HS-27A (cell line): ENCODE measurements around the gene FOXQ1.
A peak's percentile ranks its signal among the peaks of the same experiment; 100 is the strongest.
"Not testable (repeated sequence)": the region's sequence is repeated elsewhere in the genome, so short reads cannot be mapped to it uniquely, and the experiment has no call there.

Source experiments
- DNase-seq: peaks from one replicate; pipeline ENCODE4 v3.0.0-alpha.2; 2012; ENCODE audit warnings: low read depth, missing footprints

FOXQ1 gene

DNA sequence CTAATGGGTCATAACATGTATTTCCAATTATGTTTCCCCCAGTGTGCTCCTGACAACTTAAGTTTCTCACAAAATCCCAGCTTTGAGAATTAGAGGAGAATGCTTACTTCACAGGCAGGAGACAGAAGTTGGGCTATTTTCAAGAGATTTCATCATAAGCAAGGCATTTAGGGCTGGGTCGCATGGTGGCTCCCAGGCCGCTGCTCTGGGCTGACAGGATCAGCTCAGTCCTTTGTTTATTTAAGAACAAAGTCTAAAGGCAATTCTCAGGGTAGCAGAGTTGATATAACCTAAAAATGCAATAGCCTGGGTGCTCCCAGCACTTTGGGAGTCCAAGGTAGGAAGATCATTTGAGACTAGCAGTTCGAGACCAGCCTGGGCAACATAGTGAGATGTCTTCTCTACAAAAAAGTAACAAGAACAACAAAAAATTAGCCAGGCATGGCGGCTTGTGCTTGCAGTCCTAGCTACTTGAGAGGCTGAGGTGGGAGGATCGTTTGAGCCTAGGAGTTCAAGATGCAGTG is 10.9 kb downstream of the FOXQ1 start:
- no peak for DNase-seq

DNA sequence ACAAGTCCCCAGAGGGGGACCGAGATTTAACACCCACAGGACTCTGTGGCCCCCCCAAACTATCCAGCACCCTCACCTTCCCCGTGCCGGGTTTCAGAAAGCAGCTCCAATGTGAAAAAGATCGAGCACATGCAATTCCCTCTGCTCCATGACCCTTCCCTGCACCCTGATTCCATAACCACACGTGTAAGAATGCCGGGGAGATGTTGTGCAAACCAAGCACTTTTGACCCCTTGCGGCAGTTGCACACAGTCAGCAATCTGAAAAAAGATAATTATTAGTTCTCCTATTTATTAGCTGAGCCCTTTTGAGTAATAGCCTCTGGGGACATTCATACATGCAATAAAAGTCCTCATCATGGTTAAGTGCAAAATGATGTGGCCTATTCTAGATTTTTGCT is 13.0 kb downstream of the FOXQ1 start:
- DNase-seq: no peak

DNA sequence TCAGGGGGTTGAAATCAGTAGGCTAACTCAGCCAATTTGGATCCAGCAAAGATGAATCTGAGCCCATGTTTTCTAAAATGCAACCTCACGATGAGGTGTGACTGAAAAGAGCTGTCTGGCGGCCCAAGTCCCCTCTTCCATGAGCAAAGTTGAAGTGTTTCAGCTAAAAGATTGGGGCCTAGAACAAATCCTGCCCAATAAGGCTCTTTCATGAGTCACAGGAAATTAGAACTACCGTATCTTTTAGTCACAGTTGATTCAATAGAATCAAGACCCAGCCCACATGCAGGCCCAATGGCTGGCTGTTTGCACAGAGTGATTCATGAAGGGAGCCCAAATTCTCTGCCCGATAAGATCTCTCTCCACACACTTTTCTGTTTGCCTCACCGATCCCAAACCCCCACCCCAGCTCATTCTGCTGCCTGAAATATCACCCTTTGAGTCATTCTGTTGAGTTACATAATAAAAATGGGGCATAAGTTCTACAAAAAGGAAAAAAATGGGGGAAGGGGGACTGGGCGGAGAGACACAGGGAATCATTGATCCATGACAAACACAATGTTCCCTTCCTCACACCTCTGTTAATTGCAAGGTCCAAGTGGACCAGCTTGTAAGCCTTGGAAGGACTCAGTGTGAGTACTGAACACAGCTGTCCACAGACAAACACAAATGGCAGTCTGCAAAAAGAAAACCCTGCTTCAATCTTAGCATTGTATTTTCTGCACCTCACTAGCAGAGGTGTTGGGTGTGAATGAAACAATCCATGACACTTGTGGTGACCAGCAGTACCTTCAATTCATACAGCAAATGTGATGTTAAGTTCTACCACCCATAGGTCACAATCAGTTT is 13.8 kb downstream of the FOXQ1 start:
- DNase-seq: peak; percentile 79

DNA sequence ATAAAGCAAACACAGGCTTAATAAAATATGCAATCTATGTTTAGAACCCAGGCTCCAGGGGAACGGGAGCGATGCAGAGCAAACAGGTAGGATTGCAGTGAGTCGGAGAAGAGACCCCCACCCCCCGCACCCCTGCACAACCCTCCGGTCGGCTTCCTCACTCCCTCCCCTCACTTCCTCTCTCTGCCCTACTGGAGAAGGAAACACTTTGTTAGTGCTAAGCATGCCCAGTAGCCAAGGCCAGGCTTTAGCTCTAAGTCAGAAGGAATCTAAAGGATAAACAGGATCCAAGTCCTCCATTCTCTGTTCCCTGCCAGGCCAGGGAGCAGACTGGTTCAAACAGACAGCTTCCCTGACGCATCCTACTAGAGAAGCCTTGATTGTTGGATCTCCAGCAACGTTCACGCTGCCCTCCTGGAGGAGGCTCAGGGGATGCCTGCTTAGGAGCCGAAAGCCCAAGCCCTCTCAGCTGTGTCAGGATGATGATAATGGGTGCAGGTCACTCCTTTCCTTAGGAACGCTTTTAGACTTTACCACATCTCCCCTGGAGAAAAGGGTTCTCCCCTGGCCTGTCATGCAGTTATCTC is 14.7 kb downstream of the FOXQ1 start:
- no peak for DNase-seq

DNA sequence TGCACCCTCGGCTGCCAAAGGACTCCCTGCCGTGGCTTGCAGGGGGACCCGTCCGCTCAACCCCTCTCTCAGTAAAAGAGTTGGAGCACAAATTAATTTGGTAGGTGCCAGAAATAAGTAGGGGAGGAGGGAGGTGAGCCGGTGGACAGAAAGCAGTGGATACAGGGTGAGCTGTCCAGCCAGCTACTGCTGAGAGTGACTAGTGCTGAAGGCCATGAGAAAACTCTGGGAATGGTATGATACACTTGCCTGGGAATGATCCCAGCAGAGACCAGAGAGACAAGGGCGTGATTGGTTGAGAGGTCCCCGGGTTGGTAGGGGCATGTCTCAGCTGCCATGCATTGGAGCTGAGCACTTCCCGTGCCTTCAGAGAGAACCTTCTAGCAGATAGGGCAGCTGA is 15.7 kb downstream of the FOXQ1 start:
- DNase-seq: no peak

DNA sequence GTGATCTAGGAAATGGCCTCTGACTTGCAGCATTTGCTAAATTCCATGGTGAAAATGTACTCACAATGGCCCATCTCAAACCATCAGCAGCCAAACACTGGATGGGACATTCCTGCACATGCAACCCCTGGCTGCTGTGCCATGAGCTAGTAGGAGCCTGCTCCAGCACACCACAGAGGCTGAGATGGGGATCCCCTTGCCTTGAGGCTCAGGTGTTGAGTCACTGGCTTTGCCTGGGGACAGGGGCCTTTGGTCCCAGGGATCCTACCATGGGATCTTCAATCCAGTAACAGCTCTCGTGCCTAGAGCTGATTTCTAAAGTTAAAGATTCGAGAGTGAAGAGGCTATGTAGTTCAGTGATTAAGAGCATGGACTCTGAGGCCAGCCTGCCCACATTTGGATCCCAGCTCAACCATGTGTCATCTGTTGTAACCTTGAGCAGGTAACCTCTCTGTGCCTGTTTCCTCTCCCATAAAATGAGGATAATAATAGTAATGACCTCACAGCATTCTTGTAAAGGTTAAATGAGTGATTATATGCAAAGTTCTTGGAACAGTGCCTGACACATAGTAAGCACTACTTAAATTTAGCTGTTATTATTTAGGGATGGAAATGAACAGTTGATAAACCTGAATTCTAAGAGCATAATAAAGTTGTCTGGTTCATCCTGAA is 16.4 kb downstream of the FOXQ1 start:
- no peak for DNase-seq

DNA sequence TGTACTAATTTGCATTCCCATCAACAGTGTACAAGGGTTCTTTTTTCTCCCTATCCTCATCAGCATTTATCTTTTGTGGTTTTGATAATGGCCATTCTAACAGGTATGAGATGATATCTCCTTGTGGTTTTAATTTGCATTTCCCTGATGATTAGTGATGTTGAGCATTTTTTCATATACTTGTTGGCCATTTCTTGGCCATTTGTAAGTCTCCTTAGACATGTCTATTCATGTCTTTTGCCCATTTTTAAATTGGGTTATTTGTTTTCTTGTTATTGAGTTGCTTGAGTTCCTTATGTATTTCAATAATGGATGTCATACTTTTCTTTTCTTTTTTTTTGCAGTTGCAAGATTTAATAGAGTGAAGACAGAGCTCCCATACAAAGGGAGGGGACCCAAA is 17.8 kb downstream of the FOXQ1 start:
- no peak for DNase-seq

DNA sequence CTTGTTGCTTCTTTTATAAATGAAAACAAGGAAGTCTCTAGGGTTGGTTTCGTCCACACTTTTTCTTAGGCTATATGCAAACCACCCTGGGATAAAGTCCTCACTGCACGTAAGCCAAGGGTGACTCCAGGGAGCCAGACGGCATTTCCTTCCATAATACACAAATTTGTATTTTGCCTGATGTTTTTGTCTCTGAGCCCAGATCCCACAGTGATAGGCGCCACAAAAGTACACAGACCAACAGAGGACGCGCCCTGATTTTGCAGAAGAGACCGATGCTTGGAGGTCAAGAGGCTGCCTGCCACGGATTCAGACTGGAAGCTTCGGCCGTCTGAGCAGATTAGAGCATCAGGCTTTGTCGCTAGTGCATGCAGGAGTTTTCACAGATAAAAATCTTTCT is 22.8 kb downstream of the FOXQ1 start:
- DNase-seq: no peak

DNA sequence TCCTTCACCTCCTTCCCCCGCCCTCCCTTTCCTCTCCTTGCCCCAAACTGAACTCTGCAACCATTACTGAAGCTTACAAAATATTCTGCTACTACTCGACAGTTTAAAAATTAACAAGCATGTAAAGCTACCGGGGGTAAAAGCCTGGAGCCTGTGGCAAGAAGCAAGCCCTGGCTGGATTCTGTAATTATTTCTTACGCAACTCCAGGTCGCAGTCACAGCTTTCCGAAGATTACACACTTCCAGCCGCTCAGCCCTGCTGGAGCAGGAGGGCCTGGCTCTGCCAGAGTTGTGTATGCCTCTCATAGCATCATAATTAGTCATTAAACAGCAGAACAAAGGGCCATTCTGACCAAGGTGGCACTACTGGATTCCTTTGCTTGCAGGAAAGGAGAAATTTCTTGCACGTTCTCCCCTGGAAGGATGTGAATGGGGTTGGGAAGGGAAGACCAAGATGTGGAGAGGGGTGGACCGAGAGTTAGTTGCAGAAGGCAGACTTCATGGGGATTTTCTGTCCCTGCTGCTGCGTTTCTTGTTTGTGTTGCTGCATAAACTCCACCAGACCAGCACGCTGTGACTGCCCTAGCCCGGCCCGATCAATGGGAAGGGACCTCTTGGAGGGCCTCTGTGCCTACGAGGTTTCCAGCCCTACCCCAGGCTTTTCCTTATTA is 23.6 kb downstream of the FOXQ1 start:
- peak; percentile 53 for DNase-seq

DNA sequence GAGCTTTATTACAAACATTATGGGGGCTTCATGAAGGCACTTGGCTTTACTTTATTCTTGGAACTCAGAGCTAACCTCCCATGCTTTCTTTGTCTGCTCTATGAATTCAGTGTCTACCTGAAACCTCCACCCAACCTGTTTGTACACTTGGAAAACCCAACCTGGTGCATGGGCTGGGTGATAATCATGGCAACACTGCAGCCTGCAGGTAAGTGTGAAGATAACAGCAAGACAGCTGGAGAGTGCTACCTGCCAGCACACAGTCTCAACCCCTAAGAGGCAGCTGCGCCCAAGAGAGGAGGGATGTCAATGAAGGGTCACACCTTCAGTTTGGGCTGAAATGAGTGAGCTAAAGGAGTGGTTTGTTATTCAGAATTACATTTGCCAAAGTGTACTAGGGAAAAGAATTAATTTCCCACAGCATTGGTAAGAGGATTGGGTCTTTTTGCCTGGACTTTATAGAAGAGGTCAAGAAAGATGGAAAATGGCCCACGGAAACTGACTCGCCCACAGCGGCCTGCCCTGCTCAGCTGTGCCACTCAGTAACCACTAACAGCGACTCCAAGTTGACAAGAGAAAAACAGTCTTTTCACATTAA is 24.4 kb downstream of the FOXQ1 start:
- DNase-seq: no peak

DNA sequence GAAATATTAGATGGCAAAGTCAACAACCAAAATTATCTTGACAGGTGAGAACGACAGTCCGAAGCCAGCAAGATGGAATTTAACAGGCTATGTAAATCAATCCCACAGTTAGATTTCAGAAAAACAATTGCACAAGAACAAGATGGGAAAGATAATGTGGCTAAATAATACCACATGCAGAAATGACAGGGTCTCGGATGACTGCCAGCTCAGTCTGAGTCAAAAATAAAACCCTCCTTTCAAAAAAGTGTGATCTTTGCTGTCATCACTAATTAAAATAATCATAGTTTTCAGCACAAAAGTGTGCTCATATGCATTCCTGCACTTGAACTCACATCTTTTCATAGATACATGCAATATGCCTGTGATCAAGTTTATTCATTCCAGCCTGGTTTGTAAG is 25.9 kb downstream of the FOXQ1 start:
- no peak for DNase-seq

DNA sequence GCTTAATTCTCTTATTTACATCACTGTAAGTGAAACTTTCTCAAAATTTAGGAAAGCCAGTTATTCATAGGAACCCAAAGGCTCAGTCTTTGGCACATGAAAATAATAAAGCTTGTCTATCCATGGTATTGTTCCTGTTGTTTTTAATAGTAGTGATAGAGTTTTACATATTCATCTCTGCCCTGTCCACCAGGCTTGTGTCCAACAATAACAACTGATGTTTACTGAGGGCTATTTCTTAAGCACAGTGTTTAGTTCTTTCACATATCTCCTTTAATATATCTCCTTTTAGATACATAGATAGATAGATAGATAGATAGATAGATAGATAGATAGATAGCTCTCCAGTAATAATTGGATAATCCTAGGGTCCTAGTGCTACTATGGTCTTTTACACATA is 34.2 kb downstream of the FOXQ1 start:
- no peak for DNase-seq

DNA sequence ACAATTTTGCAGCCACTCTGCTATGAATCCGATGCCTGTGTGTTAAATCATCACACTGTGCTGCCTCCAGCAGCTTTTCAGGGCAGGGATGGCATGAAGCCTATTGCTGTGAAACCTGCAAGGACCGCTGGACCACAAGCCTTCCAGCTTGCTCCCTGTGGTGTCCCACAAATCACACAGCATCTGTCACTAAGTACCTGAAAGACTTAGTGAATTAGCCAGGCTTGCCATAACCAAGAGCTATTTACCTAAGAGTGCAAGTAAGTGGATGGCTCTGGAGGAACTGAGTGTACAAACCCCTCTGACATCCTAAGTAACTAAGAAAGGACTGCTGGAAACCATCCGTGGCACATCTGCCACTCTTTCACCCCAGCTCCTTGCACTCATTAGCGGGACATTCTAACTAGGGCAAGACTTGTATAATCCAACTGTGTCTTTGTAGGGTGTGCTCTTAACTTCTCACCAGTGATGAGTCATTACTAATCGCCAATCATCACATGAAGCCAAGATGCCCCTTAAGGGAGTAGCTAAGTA is 34.7 kb downstream of the FOXQ1 start:
- no peak for DNase-seq

DNA sequence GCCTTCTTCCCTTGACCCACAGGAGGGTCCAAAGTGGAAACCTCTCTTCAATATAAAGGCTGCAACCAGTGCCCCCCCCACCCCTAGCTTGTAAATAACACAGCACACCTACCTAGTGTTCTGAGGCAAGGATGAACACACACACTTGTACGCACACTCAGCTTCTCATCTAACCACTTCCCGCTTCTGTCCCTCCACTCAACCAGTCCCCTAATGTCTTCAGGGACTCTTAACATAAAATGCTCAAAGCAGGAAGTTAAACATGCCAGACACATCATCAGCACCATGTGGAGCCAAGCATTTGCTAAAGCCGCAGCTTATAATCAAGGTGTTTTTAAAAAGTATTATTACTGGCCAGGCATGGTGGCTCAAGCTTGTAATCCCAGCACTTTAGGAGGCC is 35.3 kb downstream of the FOXQ1 start:
- no peak for DNase-seq

DNA sequence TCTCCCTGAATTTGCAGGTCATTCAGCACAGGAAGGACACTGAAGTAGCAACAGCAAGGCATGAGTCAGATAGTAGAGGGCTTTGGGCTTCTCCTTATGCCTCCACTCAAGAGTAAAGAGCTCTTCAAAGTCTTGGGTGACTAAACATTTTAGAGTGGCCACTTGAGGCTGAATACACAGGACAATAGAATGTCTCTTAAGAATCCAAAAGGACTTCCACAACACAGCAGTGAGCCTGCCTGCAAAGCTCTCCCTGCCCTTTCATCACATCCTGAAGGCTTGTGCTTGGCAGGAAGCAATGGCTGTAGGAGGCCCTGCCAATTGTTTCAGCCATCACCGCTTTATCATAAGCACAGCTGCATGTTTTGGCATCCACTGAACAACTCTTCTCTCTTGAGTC is 36.8 kb downstream of the FOXQ1 start:
- DNase-seq: no peak

DNA sequence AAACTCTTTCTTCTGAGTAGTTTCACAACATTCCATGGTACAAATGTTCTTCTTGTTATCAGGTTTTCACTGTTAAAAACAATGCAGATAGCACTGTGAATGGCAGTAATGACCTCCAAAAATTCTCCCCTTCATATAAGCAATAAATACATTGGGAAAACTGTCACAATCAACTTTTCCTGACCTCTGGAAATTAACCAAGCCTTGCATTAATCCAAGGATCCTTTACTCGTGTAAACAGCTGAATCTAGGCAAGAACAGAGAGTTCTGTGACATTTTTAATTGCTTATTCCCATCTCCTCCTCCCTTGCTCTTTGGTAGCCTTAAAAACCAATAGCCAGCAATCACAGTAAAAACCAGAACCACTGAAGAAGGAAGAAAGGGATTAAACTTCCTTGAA is 37.8 kb downstream of the FOXQ1 start:
- DNase-seq: no peak

DNA sequence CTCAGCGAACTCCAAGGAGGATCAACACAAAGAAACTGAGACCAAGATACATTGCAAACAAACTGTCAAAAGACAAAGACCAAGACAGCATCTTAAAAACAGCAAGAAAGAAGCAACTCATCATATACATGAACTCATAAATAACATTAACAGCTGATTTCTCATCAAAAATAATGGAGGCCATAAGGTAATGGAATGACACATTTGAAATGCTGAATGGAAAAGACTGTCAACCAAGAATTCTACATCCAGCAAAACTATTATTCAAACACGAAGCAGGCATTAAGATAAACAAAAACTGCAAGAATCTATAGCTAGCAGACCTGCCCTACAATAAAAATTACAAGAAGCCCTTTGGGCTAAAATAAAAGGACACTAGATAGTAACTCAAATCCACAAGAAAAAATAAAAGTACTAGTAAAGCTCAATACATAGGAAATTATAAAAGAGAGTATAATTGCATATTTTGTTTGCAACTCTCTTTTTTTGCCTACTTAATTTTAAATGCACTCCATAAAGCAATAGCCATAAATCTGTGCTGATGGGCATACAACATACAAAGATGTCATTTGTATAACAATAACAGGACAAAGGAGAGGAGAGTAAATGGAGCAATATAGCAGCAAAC is 39.6 kb downstream of the FOXQ1 start:
- no peak for DNase-seq

DNA sequence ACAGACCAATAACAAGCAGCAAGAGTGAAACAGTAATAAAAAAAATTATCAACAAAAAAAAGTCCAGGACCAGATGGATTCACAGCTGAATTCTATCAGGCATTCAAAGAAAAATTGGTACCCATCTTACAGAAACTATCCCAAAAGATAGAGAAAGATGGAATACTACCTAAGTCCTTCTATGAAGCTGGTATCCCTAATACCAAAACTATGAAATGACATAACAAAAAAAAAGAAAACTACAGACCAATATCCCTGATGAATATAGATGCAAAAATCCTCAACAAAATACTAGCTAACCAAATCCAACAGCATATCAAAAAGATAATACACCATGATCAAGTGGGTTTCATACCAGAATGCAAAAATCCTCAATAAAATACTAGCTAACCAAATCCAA is 43.2 kb downstream of the FOXQ1 start:
- not testable (repeated sequence) for DNase-seq

DNA sequence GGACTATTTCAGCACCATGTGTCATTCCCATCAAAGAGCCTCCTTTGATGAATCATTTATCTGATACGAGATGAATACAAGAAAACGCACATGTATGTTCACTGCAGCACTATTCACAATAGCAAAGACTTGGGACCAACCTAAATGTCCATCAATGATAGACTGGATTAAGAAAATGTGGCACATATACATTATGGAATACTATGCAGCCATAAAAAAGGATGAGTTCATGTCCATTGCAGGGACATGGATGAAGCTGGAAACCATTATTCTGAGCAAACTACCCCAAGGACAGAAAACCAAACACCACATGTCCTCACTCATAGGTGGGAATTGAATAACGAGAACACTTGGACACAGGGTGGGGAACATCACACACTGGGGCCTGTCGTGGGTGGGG is 49.8 kb downstream of the FOXQ1 start:
- not testable (repeated sequence) for DNase-seq

DNA sequence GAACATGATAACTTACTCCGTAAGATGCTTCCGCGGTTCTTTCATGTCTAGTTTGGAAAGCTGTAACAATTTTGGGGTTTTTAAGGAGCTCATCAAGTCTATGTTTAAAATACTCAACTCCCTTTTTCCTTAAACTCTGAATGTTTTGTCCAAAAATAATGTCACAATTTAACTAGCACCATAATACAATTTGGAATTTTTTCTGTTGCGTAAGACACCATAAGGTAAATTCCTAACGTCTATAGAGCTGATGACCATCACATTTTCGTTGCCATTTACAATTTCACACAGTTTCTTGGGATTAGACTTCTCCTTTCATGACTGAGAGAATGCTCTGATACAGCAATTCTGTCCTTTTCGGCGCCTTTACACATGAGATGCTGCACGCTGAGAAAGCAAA is 50.7 kb downstream of the FOXQ1 start:
- no peak for DNase-seq

DNA sequence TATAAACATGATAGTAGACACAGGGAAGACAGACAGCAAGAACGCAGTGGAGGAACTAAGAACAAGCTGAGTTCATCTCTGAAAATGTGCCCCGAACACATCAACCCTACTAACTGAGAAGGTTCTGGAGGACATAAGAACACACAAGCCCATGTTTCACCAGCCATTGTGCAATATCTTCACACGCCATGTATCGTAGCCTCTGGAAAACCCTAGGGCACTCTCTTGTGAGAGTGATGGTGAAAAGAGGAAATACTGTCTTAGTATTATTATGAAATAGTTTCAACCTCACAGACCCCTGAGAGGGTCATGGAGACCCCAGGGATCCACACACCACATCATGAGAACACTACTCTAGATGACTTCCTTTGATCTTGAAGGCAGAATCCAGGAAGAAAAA is 51.4 kb downstream of the FOXQ1 start:
- DNase-seq: no peak
